MM.1S (cell line): ENCODE data around the gene LTBP1.

Source experiments
- DNase-seq: peaks from one replicate; pipeline ENCODE4 v3.0.0-alpha.2; 2015
- H2AFZ ChIP-seq: fragments of 300-600 bp; sonication (generic); 2 replicates; pipeline ENCODE4 v1.6.0; 2016; ENCODE audit warnings: antibody characterized with exemption, low read length
- H3F3A ChIP-seq: fragments of 300-600 bp; sonication (generic); 2 replicates; pipeline ENCODE4 v1.6.1; 2016; ENCODE audit warnings: mild to moderate bottlenecking, antibody characterized with exemption, low read length, moderate library complexity, mixed read lengths; ENCODE audit not compliant: insufficient read depth
- H3K27ac ChIP-seq: fragments of 300-600 bp; sonication (generic); 2 replicates; pipeline ENCODE4 v1.5.1; 2016; ENCODE audit warnings: mild to moderate bottlenecking, low read length
- H3K27me3 ChIP-seq: fragments of 300-600 bp; sonication (generic); replicated peaks from 2 replicates; pipeline ENCODE4 v1.6.0; 2016; ENCODE audit warnings: low read length; ENCODE audit not compliant: insufficient read depth
- H3K36me3 ChIP-seq: fragments of 300-600 bp; sonication (generic); replicated peaks from 2 replicates; pipeline ENCODE4 v1.6.1; 2016; ENCODE audit warnings: mild to moderate bottlenecking, low read length, mixed read lengths; ENCODE audit not compliant: insufficient read depth
- H3K4me1 ChIP-seq: fragments of 300-600 bp; sonication (generic); 2 replicates; pipeline ENCODE4 v1.6.1; 2016; ENCODE audit warnings: low read length, mixed read lengths
- H3K4me2 ChIP-seq: fragments of 300-600 bp; sonication (generic); 2 replicates; pipeline ENCODE4 v1.6.0; 2016; ENCODE audit warnings: low read depth, low read length
- H3K4me3 ChIP-seq: fragments of 300-600 bp; sonication (generic); 2 replicates; pipeline ENCODE4 v1.5.1; 2016; ENCODE audit warnings: low read length, mixed read lengths
- H3K79me2 ChIP-seq: fragments of 300-600 bp; sonication (generic); 2 replicates; pipeline ENCODE4 v1.6.1; 2016; ENCODE audit warnings: mixed run types, low read length, mixed read lengths
- H3K9ac ChIP-seq: fragments of 300-600 bp; sonication (generic); 2 replicates; pipeline ENCODE4 v1.6.1; 2016; ENCODE audit warnings: low read length, mixed read lengths
- H3K9me2 ChIP-seq: fragments of 300-600 bp; sonication (generic); replicated peaks from 2 replicates; pipeline ENCODE4 v1.6.1; 2016; ENCODE audit warnings: mild to moderate bottlenecking, low read length, mixed read lengths; ENCODE audit not compliant: insufficient read depth
- H3K9me3 ChIP-seq: fragments of 300-600 bp; sonication (generic); replicated peaks from 2 replicates; pipeline ENCODE4 v1.6.1; 2016; ENCODE audit warnings: mild to moderate bottlenecking, low read length, mixed read lengths; ENCODE audit not compliant: insufficient read depth
- H4K20me1 ChIP-seq: fragments of 300-600 bp; sonication (generic); 2 replicates; pipeline ENCODE4 v1.6.1; 2016; ENCODE audit warnings: mild to moderate bottlenecking, low read length, moderate library complexity, mixed read lengths; ENCODE audit not compliant: insufficient read depth
- CTCF ChIP-seq: fragments of 300-600 bp; sonication (generic); IDR thresholded peaks from 2 replicates; pipeline ENCODE4 v1.5.1; 2016; ENCODE audit warnings: antibody characterized with exemption, low read length, mixed read lengths
- EZH2 ChIP-seq: fragments of 300-600 bp; sonication (generic); optimal IDR thresholded peaks from 2 replicates; pipeline ENCODE3; 2017; ENCODE audit warnings: low read depth, mild to moderate bottlenecking, antibody characterized with exemption, low read length, mixed read lengths
- EZH2phosphoT487 ChIP-seq: fragments of 300-600 bp; sonication (generic); IDR thresholded peaks from 2 replicates; pipeline ENCODE4 v1.6.1; 2018; ENCODE audit warnings: antibody characterized with exemption, low read length

The LTBP1 gene

GRCh38 chr2:33378556-33379210 lies 431.9 kb downstream of the LTBP1 start:
- no peak overlapping the region for H3K4me2 ChIP-seq
- H3F3A ChIP-seq: no peaks in the 10 kb centered on the region
- H3K9me2 ChIP-seq: no peaks in the 10 kb centered on the region
- H3K36me3 ChIP-seq: no peaks in the 10 kb centered on the region
- peaks cover 5% of the 10 kb centered on the region for H3K4me1 ChIP-seq
- DNase-seq: no peak
- H4K20me1 ChIP-seq: no peaks in the 10 kb centered on the region
- H3K4me3 ChIP-seq: no peak overlapping the region
- no peaks in the 10 kb centered on the region for H3K9me3 ChIP-seq
- TF ChIP-seq EZH2 (no peak), CTCF (no peak), EZH2phosphoT487 (no peak)
- H3K27me3 ChIP-seq: no peaks in the 10 kb centered on the region
- no peak overlapping the region for H3K9ac ChIP-seq
- no peak overlapping the region for H3K27ac ChIP-seq
- no peak overlapping the region for H2AFZ ChIP-seq
- no peaks in the 10 kb centered on the region for H3K79me2 ChIP-seq

GRCh38 chr2:33380001-33380609 lies 433.4 kb downstream of the LTBP1 start:
- Histone ChIP-seq H3K79me2 (no peaks in the 10 kb centered on the region), H4K20me1 (no peaks in the 10 kb centered on the region), H3K36me3 (no peaks in the 10 kb centered on the region), H3K4me2 (no peak overlapping the region), H3K4me1 (peaks cover 16% of the 10 kb centered on the region), H3F3A (no peaks in the 10 kb centered on the region), H2AFZ (no peak overlapping the region), H3K27me3 (no peaks in the 10 kb centered on the region), H3K9me3 (no peaks in the 10 kb centered on the region), H3K9ac (no peak overlapping the region), H3K4me3 (no peak overlapping the region), H3K27ac (no peak overlapping the region), H3K9me2 (no peaks in the 10 kb centered on the region)
- TF ChIP-seq CTCF (peak; percentile 76), EZH2 (no peak), EZH2phosphoT487 (no peak)
- peak; percentile 19 for DNase-seq

GRCh38 chr2:33380719-33381118 lies 434.0 kb downstream of the LTBP1 start:
- no peak for DNase-seq
- no peaks in the 10 kb centered on the region for H3K27me3 ChIP-seq
- H3K9me3 ChIP-seq: no peaks in the 10 kb centered on the region
- no peak overlapping the region for H3K9ac ChIP-seq
- H4K20me1 ChIP-seq: no peaks in the 10 kb centered on the region
- H3K9me2 ChIP-seq: no peaks in the 10 kb centered on the region
- no peak overlapping the region for H3K4me2 ChIP-seq
- no peak overlapping the region for H3K27ac ChIP-seq
- no peaks in the 10 kb centered on the region for H3K79me2 ChIP-seq
- H3F3A ChIP-seq: no peaks in the 10 kb centered on the region
- H2AFZ ChIP-seq: no peak overlapping the region
- no peak for TF ChIP-seq EZH2
- H3K36me3 ChIP-seq: no peaks in the 10 kb centered on the region
- no peak overlapping the region for H3K4me3 ChIP-seq
- peaks cover 16% of the 10 kb centered on the region for H3K4me1 ChIP-seq

GRCh38 chr2:33381301-33381858 lies 434.6 kb downstream of the LTBP1 start:
- H3K4me3 ChIP-seq: no peak overlapping the region
- H3K9ac ChIP-seq: no peak overlapping the region
- no peak overlapping the region for H3K4me2 ChIP-seq

More at GRCh38 chr2:33381301-33381858, 434.6 kb downstream of the LTBP1 start:
- Histone ChIP-seq H3K27ac (no peak overlapping the region), H3K4me1 (peaks cover 16% of the 10 kb centered on the region), H3F3A (no peaks in the 10 kb centered on the region), H3K27me3 (no peaks in the 10 kb centered on the region), H3K9me2 (no peaks in the 10 kb centered on the region), H3K79me2 (no peaks in the 10 kb centered on the region), H3K36me3 (no peaks in the 10 kb centered on the region), H2AFZ (no peak overlapping the region), H4K20me1 (no peaks in the 10 kb centered on the region), H3K9me3 (no peaks in the 10 kb centered on the region)
- DNase-seq: no peak
- TF ChIP-seq EZH2: no peak
- TF ChIP-seq CTCF: no peak
- TF ChIP-seq EZH2phosphoT487: no peak
